ENCODE measurements around the gene HSPA1A.

DNA sequence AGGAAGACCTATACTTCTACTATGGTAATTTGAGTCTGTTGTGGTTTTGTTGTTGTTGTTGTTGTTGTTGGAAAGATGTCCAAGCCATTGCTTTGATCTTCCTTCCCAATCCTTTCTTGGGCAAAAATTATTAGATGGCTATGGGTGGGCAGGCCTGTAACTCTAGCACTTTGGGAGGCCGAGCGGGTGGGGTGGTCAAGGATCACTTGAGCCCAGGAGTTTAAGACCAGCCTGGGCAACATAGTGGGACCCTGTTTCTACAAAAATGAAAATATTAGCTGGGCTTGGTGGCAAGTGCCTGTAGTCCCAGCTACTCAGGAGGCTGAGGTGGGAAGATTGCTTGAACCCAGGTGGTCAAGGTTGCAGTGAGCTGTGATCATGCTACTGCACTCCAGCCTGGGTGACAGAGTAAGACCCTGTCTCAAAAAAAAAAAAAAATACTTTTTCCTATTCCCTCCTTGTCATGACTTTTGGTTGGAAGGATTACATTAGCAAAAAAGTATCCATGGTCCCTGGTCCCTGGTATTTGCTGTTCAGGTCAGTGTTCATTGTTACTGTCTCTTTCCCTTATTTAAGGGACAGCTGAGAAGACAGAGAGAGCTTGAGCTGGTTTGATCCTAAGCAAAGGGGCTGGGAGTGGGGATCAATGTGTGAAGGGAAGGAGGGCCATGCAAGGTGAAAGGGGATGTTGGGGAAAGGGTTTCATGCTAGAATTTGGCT, 35.6 kb downstream of the HSPA1A start:
- TF ChIP-seq, protein P1, sequence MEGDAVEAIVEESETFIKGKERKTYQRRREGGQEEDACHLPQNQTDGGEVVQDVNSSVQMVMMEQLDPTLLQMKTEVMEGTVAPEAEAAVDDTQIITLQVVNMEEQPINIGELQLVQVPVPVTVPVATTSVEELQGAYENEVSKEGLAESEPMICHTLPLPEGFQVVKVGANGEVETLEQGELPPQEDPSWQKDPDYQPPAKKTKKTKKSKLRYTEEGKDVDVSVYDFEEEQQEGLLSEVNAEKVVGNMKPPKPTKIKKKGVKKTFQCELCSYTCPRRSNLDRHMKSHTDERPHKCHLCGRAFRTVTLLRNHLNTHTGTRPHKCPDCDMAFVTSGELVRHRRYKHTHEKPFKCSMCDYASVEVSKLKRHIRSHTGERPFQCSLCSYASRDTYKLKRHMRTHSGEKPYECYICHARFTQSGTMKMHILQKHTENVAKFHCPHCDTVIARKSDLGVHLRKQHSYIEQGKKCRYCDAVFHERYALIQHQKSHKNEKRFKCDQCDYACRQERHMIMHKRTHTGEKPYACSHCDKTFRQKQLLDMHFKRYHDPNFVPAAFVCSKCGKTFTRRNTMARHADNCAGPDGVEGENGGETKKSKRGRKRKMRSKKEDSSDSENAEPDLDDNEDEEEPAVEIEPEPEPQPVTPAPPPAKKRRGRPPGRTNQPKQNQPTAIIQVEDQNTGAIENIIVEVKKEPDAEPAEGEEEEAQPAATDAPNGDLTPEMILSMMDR (IDR thresholded peaks at IDR 0.05) = no peak
- no peak for TF ChIP-seq POLR2A (IDR thresholded peaks at IDR 0.05)

Measured in testis (tissue), 2 donors.